HEK293 (cell line): ENCODE data around the gene PYHIN1.

Experiments
- KLF1 ChIP-seq: fragments of 450-650 bp; formaldehyde crosslinking; IDR thresholded peaks from 2 replicates; pipeline ENCODE4 v1.5.1; 2016; ENCODE audit warnings: missing biosample characterization, missing genetic modification characterization
- OVOL3 ChIP-seq: fragments of 450-650 bp; formaldehyde crosslinking; IDR thresholded peaks from 2 replicates; pipeline ENCODE4 v1.5.1; 2016; ENCODE audit warnings: missing biosample characterization, missing genetic modification characterization
- PATZ1 ChIP-seq: fragments of 450-650 bp; formaldehyde crosslinking; IDR thresholded peaks from 2 replicates; pipeline ENCODE4 v1.5.1; 2016; ENCODE audit warnings: missing biosample characterization, missing genetic modification characterization
- SCRT1 ChIP-seq: fragments of 450-650 bp; formaldehyde crosslinking; IDR thresholded peaks from 2 replicates; pipeline ENCODE4 v1.5.1; 2016; ENCODE audit warnings: missing biosample characterization, missing genetic modification characterization, borderline replicate concordance
- SP3 ChIP-seq: fragments of 450-650 bp; formaldehyde crosslinking; IDR thresholded peaks from 2 replicates; pipeline ENCODE4 v1.5.1; 2016; ENCODE audit warnings: missing biosample characterization, missing genetic modification characterization
- ZBTB49 ChIP-seq: fragments of 450-650 bp; formaldehyde crosslinking; IDR thresholded peaks from 2 replicates; pipeline ENCODE4 v1.5.1; 2016; ENCODE audit warnings: missing biosample characterization, missing genetic modification characterization, low read depth
- ZBTB8A ChIP-seq: fragments of 450-650 bp; formaldehyde crosslinking; IDR thresholded peaks from 2 replicates; pipeline ENCODE4 v1.5.1; 2016; ENCODE audit warnings: missing biosample characterization, missing genetic modification characterization
- ZFP37 ChIP-seq: fragments of 450-650 bp; formaldehyde crosslinking; IDR thresholded peaks from 2 replicates; pipeline ENCODE4 v1.5.1; 2016; ENCODE audit warnings: missing biosample characterization, missing genetic modification characterization
- ZIC2 ChIP-seq: fragments of 450-650 bp; formaldehyde crosslinking; IDR thresholded peaks from 2 replicates; pipeline ENCODE4 v1.5.1; 2016; ENCODE audit warnings: missing biosample characterization, missing genetic modification characterization
- ZNF10 ChIP-seq: fragments of 450-650 bp; formaldehyde crosslinking; IDR thresholded peaks from 2 replicates; pipeline ENCODE4 v1.5.1; 2017; ENCODE audit warnings: missing biosample characterization, missing genetic modification characterization
- ZNF521 ChIP-seq: fragments of 450-650 bp; formaldehyde crosslinking; IDR thresholded peaks from 2 replicates; pipeline ENCODE4 v1.5.1; 2017; ENCODE audit warnings: missing biosample characterization, mild to moderate bottlenecking, missing genetic modification characterization
- ZNF837 ChIP-seq: fragments of 450-650 bp; formaldehyde crosslinking; IDR thresholded peaks from 2 replicates; pipeline ENCODE4 v1.5.1; 2016; ENCODE audit warnings: missing biosample characterization, missing genetic modification characterization
- TF ChIP-seq, protein P1 (sequence below): fragments of 450-650 bp; formaldehyde crosslinking; IDR thresholded peaks from 2 replicates; pipeline ENCODE4 v1.5.1; 2016; ENCODE audit warnings: missing biosample characterization, missing genetic modification characterization

DNA sequence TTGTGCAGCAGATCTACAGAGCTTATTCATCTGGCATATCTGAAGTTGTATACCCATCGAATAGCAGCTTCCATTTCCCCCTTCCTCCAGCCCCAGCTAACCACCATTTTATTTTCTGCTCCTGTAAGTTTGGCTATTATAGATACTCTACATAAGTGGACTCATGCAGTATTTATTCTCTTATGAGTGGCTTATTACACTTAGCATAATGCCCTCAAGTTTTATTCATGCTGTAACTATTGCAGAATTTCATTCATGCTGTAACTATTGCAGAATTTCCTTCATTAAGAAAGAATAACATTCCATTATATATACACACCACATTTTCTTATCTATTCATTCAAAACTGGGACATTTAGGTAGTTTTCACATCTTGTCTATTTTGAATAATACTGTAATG lies 47.9 kb downstream of the PYHIN1 start:
- TF ChIP-seq OVOL3 (tag by site-specific recombination) (no peak), ZBTB8A (tag by site-specific recombination) (no peak), PATZ1 (tag by site-specific recombination) (no peak), SCRT1 (tag by site-specific recombination) (no peak), KLF1 (tag by site-specific recombination) (no peak), ZFP37 (tag by site-specific recombination) (no peak), ZNF10 (tag by site-specific recombination) (no peak), ZNF837 (tag by site-specific recombination) (no peak), ZIC2 (tag by site-specific recombination) (no peak), ZNF521 (no peak), ZBTB49 (tag by site-specific recombination) (no peak), SP3 (tag by site-specific recombination) (no peak)
- TF ChIP-seq, protein P1, sequence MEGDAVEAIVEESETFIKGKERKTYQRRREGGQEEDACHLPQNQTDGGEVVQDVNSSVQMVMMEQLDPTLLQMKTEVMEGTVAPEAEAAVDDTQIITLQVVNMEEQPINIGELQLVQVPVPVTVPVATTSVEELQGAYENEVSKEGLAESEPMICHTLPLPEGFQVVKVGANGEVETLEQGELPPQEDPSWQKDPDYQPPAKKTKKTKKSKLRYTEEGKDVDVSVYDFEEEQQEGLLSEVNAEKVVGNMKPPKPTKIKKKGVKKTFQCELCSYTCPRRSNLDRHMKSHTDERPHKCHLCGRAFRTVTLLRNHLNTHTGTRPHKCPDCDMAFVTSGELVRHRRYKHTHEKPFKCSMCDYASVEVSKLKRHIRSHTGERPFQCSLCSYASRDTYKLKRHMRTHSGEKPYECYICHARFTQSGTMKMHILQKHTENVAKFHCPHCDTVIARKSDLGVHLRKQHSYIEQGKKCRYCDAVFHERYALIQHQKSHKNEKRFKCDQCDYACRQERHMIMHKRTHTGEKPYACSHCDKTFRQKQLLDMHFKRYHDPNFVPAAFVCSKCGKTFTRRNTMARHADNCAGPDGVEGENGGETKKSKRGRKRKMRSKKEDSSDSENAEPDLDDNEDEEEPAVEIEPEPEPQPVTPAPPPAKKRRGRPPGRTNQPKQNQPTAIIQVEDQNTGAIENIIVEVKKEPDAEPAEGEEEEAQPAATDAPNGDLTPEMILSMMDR = no peak
